NCI-H2171 treated with DMSO at 0.1 percent for 48 hours (cell line): ENCODE data around the gene MAFF.
"Not testable (repeated sequence)": the region's sequence is repeated elsewhere in the genome, so short reads cannot be mapped to it uniquely, and the experiment has no call there.

Experiments used
- DNase-seq: peaks from one replicate; lab custom pipeline; 2025; lab: John Stamatoyannopoulos, UW

MAFF gene

GRCh38 chr22:38201711-38202436, at the start of gene MAFF:
Gene MAFF, plus strand, starts transcription at chr22:38201994. Its CDS starts 11,860 bp downstream, at chr22:38213854.
- DNase-seq = peak; percentile 87

- DNase-seq = peak; percentile 51
Measured at GRCh38 chr22:38153821-38154562, 47.8 kb upstream of the MAFF start.

GRCh38 chr22:38154563-38154915, 47.3 kb upstream of the MAFF start:
- DNase-seq = not testable (repeated sequence)

- no peak for DNase-seq
Measured at GRCh38 chr22:38155703-38156102, 46.1 kb upstream of the MAFF start.

- DNase-seq = no peak
Measured at GRCh38 chr22:38162881-38163843, 38.6 kb upstream of the MAFF start.

- no peak for DNase-seq
Measured at GRCh38 chr22:38163844-38164550, 37.8 kb upstream of the MAFF start.

- DNase-seq = no peak
Measured at GRCh38 chr22:38164551-38164918, 37.3 kb upstream of the MAFF start.

GRCh38 chr22:38165922-38166593, 35.7 kb upstream of the MAFF start:
- DNase-seq = no peak

GRCh38 chr22:38167988-38168407, 33.8 kb upstream of the MAFF start:
- DNase-seq = peak; percentile 45

- DNase-seq = no peak
Measured at GRCh38 chr22:38169116-38169515, 32.7 kb upstream of the MAFF start.

GRCh38 chr22:38170469-38170868, 31.3 kb upstream of the MAFF start:
- no peak for DNase-seq

GRCh38 chr22:38171927-38172831, 29.6 kb upstream of the MAFF start:
- peak; percentile 78 for DNase-seq

- no peak for DNase-seq
Measured at GRCh38 chr22:38172832-38173640, 28.8 kb upstream of the MAFF start.

- DNase-seq = no peak
Measured at GRCh38 chr22:38173641-38173906, 28.2 kb upstream of the MAFF start.

GRCh38 chr22:38174626-38175025, 27.2 kb upstream of the MAFF start:
- no peak for DNase-seq

GRCh38 chr22:38175206-38176118, 26.3 kb upstream of the MAFF start:
- no peak for DNase-seq

- DNase-seq = no peak
Measured at GRCh38 chr22:38176170-38176741, 25.5 kb upstream of the MAFF start.

- DNase-seq = no peak
Measured at GRCh38 chr22:38177044-38177443, 24.8 kb upstream of the MAFF start.
